Nephron (organoid): ENCODE results near the gene HPCAL1.

Experiments used
- H3K27ac Mint-ChIP-seq, 3 experiments: 2 replicates each; pipeline ENCODE4 v1.8.0; 2020; ENCODE audit warnings: mixed read lengths in 3 of 3, mild to moderate bottlenecking in 2 of 3, moderate library complexity in 1 of 3
- H3K27me3 Mint-ChIP-seq: 2 replicates; pipeline ENCODE4 v1.8.0; 2021; ENCODE audit warnings: low read depth, mild to moderate bottlenecking, moderate library complexity, mixed read lengths
- H3K36me3 Mint-ChIP-seq: 2 replicates; pipeline ENCODE4 v1.8.0; 2020; ENCODE audit warnings: low read depth, mixed read lengths
- H3K4me1 Mint-ChIP-seq: 2 replicates; pipeline ENCODE4 v1.8.0; 2020; ENCODE audit warnings: mixed read lengths
- H3K4me3 Mint-ChIP-seq, 3 experiments: 2 replicates each; pipeline ENCODE4 v1.8.0; 2020; ENCODE audit warnings: mild to moderate bottlenecking in 3 of 3, mixed read lengths in 3 of 3, moderate library complexity in 2 of 3
- H3K9me3 Mint-ChIP-seq: 2 replicates; pipeline ENCODE4 v1.8.0; 2020; ENCODE audit warnings: mixed read lengths
- TF ChIP-seq, protein P1 (sequence below), 3 experiments: fragments of 200-600 bp; sonication (generic); IDR thresholded peaks; one replicate each; pipeline ENCODE4 v1.5.0; 2021; ENCODE audit warnings: antibody characterized with exemption in 3 of 3; ENCODE audit not compliant: unreplicated experiment in 3 of 3

The HPCAL1 gene

DNA sequence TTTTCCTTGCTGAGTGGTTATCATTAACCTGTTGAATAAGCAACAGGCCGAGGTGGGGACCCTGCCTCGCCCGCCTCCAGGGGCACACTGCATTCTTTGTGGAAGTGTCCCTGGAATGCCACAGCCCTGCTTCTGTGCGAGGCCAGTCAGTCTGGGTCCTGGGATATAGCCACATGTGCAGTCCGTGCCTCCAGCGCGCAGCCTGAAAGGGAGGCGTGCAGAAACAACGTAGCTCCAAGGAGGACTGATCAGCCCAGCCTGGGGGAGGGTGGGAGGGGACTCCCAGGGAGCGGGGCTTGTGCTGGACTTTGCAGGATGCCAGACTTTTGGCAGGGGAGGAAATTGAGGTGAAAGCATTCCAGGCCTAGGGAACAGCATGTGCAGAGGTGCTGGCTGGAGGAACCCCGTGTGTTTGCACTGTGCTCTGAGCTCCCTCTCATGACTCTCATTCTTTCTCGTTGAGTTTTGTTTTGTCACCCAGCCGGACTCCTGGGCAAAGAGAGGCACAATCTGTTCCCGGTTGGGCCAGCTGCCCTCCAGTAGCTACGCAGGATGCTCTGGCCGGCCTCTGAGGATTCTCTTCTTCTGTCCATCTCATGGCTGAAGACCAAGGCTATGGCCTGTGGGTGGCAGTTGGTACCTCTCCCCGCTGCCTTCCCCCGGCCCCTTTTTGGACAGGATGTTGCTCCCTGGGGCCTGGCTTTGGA is 39.7 kb downstream of the HPCAL1 start:
- H3K4me3 Mint-ChIP-seq = no peak overlapping the region
- H3K27ac Mint-ChIP-seq = no peak overlapping the region
- H3K27me3 Mint-ChIP-seq = peaks cover 26% of the 10 kb centered on the region
- no peaks in the 10 kb centered on the region for H3K36me3 Mint-ChIP-seq
- no peaks in the 10 kb centered on the region for H3K9me3 Mint-ChIP-seq
- H3K4me1 Mint-ChIP-seq = peaks cover 28% of the 10 kb centered on the region
- TF ChIP-seq, protein P1, sequence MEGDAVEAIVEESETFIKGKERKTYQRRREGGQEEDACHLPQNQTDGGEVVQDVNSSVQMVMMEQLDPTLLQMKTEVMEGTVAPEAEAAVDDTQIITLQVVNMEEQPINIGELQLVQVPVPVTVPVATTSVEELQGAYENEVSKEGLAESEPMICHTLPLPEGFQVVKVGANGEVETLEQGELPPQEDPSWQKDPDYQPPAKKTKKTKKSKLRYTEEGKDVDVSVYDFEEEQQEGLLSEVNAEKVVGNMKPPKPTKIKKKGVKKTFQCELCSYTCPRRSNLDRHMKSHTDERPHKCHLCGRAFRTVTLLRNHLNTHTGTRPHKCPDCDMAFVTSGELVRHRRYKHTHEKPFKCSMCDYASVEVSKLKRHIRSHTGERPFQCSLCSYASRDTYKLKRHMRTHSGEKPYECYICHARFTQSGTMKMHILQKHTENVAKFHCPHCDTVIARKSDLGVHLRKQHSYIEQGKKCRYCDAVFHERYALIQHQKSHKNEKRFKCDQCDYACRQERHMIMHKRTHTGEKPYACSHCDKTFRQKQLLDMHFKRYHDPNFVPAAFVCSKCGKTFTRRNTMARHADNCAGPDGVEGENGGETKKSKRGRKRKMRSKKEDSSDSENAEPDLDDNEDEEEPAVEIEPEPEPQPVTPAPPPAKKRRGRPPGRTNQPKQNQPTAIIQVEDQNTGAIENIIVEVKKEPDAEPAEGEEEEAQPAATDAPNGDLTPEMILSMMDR (IDR thresholded peaks at IDR 0.05; ENCODE audit: unreplicated experiment in 3 of 3) = no peak

DNA sequence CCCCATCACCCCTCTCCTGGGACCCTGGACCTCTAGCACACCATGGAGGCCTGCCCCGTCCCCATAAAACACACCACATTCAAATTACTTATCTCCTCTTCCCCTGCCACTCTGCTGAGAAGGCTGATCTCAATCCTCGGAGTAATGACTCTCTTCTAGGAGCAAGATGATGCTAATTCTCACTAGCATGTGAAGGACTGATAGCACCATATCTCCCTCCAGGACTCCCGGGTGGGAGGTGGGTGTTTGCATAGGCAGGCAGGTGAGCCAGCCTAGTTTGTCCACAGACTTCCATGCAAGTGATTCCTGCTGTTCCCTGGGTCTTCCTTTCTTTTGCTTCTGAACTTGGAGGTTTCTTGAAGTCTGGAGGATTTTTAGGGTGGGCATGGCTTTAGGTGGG is 40.5 kb downstream of the HPCAL1 start:
- peaks cover 21% of the 10 kb centered on the region for H3K27me3 Mint-ChIP-seq
- peaks cover 29% of the 10 kb centered on the region for H3K4me1 Mint-ChIP-seq
- no peak overlapping the region for H3K27ac Mint-ChIP-seq
- H3K36me3 Mint-ChIP-seq = no peaks in the 10 kb centered on the region
- no peaks in the 10 kb centered on the region for H3K9me3 Mint-ChIP-seq
- TF ChIP-seq, protein P1 (IDR thresholded peaks at IDR 0.05; ENCODE audit: unreplicated experiment in 3 of 3) = no peak
- no peak overlapping the region for H3K4me3 Mint-ChIP-seq

DNA sequence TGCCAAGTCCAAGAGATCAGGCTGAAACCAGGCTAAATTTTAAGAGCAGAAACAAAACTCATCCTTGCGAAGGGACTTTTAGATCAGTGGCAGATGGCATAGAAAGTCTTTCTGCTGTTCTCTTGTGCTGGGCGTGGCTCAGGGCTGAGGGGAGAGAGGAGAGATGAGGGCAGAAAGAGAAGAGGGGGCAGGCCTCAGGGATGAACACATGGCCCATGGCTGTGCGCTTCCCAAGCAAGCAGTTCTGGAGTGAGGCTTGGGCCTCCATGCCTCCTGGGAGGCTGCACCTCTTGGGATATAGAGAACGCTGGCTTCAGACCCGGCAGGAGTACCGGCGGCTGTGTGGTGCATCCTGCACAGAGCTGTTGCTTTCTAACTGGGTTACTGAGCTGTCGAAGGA is 41.0 kb downstream of the HPCAL1 start:
- Mint-ChIP-seq H3K4me3 (no peak overlapping the region), H3K36me3 (no peaks in the 10 kb centered on the region), H3K9me3 (no peaks in the 10 kb centered on the region), H3K27me3 (peaks cover 18% of the 10 kb centered on the region), H3K4me1 (peaks cover 29% of the 10 kb centered on the region), H3K27ac (no peak overlapping the region)
- TF ChIP-seq, protein P1 (IDR thresholded peaks at IDR 0.05; ENCODE audit: unreplicated experiment in 3 of 3) = no peak

DNA sequence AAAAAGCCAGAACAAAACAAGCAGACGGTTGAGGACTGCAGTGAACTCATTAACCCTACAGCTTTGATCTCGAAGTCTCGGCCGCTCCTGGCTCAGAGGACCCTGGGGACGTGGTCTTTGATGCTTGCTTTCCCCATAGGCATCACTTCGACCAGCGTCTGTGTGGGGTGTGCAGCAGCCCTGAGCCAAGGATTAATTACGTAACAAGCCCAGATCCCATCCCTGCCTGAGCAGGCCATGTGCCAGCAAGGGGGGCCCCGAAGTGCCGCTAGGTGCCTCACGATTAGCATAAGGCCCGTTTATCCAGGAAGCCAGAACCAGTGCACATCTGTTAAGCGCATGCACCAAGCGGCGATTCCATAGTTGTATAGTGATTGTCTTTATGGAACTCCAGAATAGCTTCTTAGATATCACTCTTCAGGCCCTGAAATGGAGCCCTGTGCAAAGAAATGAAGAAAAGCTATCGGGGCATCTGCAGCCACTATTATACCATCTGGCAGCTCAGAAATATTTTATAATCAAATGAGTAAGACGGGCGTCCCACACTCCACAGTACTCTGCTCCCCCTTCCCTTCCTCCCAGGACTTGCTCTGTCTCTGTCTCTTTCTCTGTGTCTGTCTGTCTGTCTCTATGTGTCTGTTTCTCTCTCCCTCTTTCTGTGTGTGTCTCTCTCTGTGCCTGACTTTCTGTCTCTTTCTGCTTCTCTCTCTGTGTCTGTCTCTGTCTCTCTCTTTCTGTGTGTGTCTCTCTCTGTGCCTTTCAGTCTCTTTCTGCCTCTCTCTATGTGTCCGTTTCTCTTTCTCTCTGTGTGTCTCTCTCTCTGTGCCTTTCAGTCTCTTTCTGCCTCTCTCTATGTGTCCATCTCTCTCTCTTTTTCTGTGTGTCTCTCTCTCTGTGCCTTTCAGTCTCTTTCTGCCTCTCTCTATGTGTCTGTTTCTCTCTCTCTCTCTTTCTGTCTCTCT is 41.7 kb downstream of the HPCAL1 start:
- H3K27me3 Mint-ChIP-seq = peaks cover 15% of the 10 kb centered on the region
- H3K4me3 Mint-ChIP-seq = no peak overlapping the region
- no peak overlapping the region for H3K27ac Mint-ChIP-seq
- no peaks in the 10 kb centered on the region for H3K36me3 Mint-ChIP-seq
- TF ChIP-seq, protein P1 (IDR thresholded peaks at IDR 0.05; ENCODE audit: unreplicated experiment in 3 of 3) = no peak
- no peaks in the 10 kb centered on the region for H3K9me3 Mint-ChIP-seq
- peaks cover 29% of the 10 kb centered on the region for H3K4me1 Mint-ChIP-seq

DNA sequence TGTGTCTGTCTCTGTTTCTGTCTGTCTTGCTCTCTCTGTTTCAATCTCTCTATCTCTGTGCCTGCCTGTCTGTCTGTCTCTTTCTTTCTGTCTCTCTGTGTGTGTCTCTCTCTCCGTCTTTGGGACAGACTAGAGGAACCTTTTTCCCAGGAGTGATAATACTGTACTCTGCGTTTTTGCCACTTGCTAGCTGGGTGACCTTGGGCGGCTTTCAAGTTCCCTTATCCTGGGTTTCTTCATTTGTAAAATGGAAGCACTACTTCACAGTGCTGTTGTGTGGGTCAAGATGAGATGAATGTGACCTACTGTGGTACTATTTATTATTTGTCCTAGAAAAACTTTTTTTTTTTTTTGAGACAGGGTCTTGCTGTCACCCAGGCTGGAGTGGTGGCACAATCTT is 42.4 kb downstream of the HPCAL1 start:
- Mint-ChIP-seq H3K27ac (no peak overlapping the region), H3K36me3 (no peaks in the 10 kb centered on the region), H3K4me1 (peaks cover 29% of the 10 kb centered on the region), H3K9me3 (no peaks in the 10 kb centered on the region), H3K27me3 (peaks cover 15% of the 10 kb centered on the region), H3K4me3 (no peak overlapping the region)
- TF ChIP-seq, protein P1 (IDR thresholded peaks at IDR 0.05; ENCODE audit: unreplicated experiment in 3 of 3) = no peak
